SKM-1 treated with dmso at 0.1 percent for 144 hours (cell line): ENCODE results near the gene POLR2J2.
"Not testable (repeated sequence)": the region's sequence is repeated elsewhere in the genome, so short reads cannot be mapped to it uniquely, and the experiment has no call there.

Experiments used
- DNase-seq: peaks from one replicate; lab custom pipeline; 2025; ENCODE audit not compliant: unreplicated experiment; lab: John Stamatoyannopoulos, UW

POLR2J2 gene

GRCh38 chr7:102671166-102671955 lies at the start of gene POLR2J2:
POLR2J2 (minus strand) TSS chr7:102671663; CDS start chr7:102671601, 62 bp downstream.
- not testable (repeated sequence) for DNase-seq

- DNase-seq = peak; percentile 29
These were observed 47.0 kb upstream of the POLR2J2 start for GRCh38 chr7:102718491-102718890.

GRCh38 chr7:102715718-102716117 lies 44.3 kb upstream of the POLR2J2 start:
- not testable (repeated sequence) for DNase-seq

- DNase-seq = not testable (repeated sequence)
These were observed 43.5 kb upstream of the POLR2J2 start for GRCh38 chr7:102714774-102715522.

GRCh38 chr7:102713691-102714080 lies 42.2 kb upstream of the POLR2J2 start:
- DNase-seq = not testable (repeated sequence)

- peak; percentile 77 for DNase-seq
These were observed 41.7 kb upstream of the POLR2J2 start for GRCh38 chr7:102713011-102713690.

GRCh38 chr7:102698962-102699750 lies 27.7 kb upstream of the POLR2J2 start:
- not testable (repeated sequence) for DNase-seq

GRCh38 chr7:102697642-102698512 lies 26.4 kb upstream of the POLR2J2 start:
- not testable (repeated sequence) for DNase-seq

- not testable (repeated sequence) for DNase-seq
These were observed 24.5 kb upstream of the POLR2J2 start for GRCh38 chr7:102696009-102696408.

- DNase-seq = not testable (repeated sequence)
These were observed 23.6 kb upstream of the POLR2J2 start for GRCh38 chr7:102695033-102695552.

GRCh38 chr7:102694008-102694407 lies 22.5 kb upstream of the POLR2J2 start:
- not testable (repeated sequence) for DNase-seq

- DNase-seq = not testable (repeated sequence)
These were observed 19.1 kb upstream of the POLR2J2 start for GRCh38 chr7:102690602-102691001.

GRCh38 chr7:102689436-102690282 lies 18.2 kb upstream of the POLR2J2 start:
- not testable (repeated sequence) for DNase-seq

GRCh38 chr7:102688299-102689036 lies 17.0 kb upstream of the POLR2J2 start:
- not testable (repeated sequence) for DNase-seq

- DNase-seq = not testable (repeated sequence)
These were observed 11.1 kb upstream of the POLR2J2 start for GRCh38 chr7:102682560-102682959.

- not testable (repeated sequence) for DNase-seq
These were observed 9.3 kb upstream of the POLR2J2 start for GRCh38 chr7:102680780-102681179.

- not testable (repeated sequence) for DNase-seq
These were observed 4.1 kb upstream of the POLR2J2 start for GRCh38 chr7:102675545-102675944.
